NOMO-1 treated with DMSO at 0.1 percent for 48 hours (cell line): ENCODE results near the gene NCBP3.

Source experiments
- DNase-seq: peaks from one replicate; lab custom pipeline; 2025; ENCODE audit not compliant: unreplicated experiment; lab: John Stamatoyannopoulos, UW

Gene NCBP3

GRCh38 chr17:3761036-3761917, 84.8 kb downstream of the NCBP3 start:
- no peak for DNase-seq

- DNase-seq: no peak
Measured at GRCh38 chr17:3759597-3760216, 86.3 kb downstream of the NCBP3 start.

GRCh38 chr17:3755335-3756030, 90.6 kb downstream of the NCBP3 start:
- DNase-seq: no peak

GRCh38 chr17:3754458-3755334, 91.3 kb downstream of the NCBP3 start:
- DNase-seq: no peak

- no peak for DNase-seq
Measured at GRCh38 chr17:3754066-3754457, 92.0 kb downstream of the NCBP3 start.

- no peak for DNase-seq
Measured at GRCh38 chr17:3753624-3754023, 92.4 kb downstream of the NCBP3 start.
